DOHH2 (cell line): ENCODE measurements around the gene SLC30A9.

Experiments used
- EZH2phosphoT487 ChIP-seq: fragments of 200-600 bp; sonication (generic); IDR thresholded peaks from 2 replicates; pipeline ENCODE4 v1.6.1; 2017; ENCODE audit warnings: borderline replicate concordance, mild to moderate bottlenecking, antibody characterized with exemption, low read length, moderate library complexity, mixed read lengths
- TF ChIP-seq, protein P1 (sequence below): fragments of 200-600 bp; sonication (generic); IDR thresholded peaks from one replicate; pipeline ENCODE4 v1.5.1; 2014; ENCODE audit warnings: antibody characterized with exemption, mild to moderate bottlenecking, low read depth, low read length; ENCODE audit not compliant: poor library complexity, severe bottlenecking

GRCh38 chr4:42083816-42084215, 93.5 kb downstream of the SLC30A9 start:
- TF ChIP-seq, protein P1, sequence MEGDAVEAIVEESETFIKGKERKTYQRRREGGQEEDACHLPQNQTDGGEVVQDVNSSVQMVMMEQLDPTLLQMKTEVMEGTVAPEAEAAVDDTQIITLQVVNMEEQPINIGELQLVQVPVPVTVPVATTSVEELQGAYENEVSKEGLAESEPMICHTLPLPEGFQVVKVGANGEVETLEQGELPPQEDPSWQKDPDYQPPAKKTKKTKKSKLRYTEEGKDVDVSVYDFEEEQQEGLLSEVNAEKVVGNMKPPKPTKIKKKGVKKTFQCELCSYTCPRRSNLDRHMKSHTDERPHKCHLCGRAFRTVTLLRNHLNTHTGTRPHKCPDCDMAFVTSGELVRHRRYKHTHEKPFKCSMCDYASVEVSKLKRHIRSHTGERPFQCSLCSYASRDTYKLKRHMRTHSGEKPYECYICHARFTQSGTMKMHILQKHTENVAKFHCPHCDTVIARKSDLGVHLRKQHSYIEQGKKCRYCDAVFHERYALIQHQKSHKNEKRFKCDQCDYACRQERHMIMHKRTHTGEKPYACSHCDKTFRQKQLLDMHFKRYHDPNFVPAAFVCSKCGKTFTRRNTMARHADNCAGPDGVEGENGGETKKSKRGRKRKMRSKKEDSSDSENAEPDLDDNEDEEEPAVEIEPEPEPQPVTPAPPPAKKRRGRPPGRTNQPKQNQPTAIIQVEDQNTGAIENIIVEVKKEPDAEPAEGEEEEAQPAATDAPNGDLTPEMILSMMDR = no peak
- no peak for TF ChIP-seq EZH2phosphoT487
